NB4 (cell line): ENCODE data around the gene BLOC1S6.
A peak's percentile ranks its signal among the peaks of the same experiment; 100 is the strongest.

Source experiments
- DNase-seq: peaks from one replicate; pipeline ENCODE4 v3.0.0; 2010; ENCODE audit warnings: low read depth
- H3K4me3 ChIP-seq: one replicate; pipeline ENCODE4 v1.5.1; 2011; ENCODE audit warnings: mild to moderate bottlenecking, low read depth, low read length, moderate library complexity
- MYC ChIP-seq: IDR thresholded peaks from 2 replicates; pipeline ENCODE4 v1.6.1; 2011; ENCODE audit warnings: low read depth, low read length
- POLR2A ChIP-seq: IDR thresholded peaks from 2 replicates; pipeline ENCODE4 v1.6.1; 2011; ENCODE audit warnings: mild to moderate bottlenecking; ENCODE audit not compliant: insufficient read length; ENCODE audit errors: extremely low read depth
- TF ChIP-seq, protein P1 (sequence below): IDR thresholded peaks from 2 replicates; pipeline ENCODE4 v1.6.1; 2011; ENCODE audit warnings: low read depth, low read length
- TF ChIP-seq, protein P2 (sequence below): IDR thresholded peaks from one replicate; pipeline ENCODE4 v1.5.1; 2012; ENCODE audit warnings: low read depth, low read length

BLOC1S6 gene

DNA sequence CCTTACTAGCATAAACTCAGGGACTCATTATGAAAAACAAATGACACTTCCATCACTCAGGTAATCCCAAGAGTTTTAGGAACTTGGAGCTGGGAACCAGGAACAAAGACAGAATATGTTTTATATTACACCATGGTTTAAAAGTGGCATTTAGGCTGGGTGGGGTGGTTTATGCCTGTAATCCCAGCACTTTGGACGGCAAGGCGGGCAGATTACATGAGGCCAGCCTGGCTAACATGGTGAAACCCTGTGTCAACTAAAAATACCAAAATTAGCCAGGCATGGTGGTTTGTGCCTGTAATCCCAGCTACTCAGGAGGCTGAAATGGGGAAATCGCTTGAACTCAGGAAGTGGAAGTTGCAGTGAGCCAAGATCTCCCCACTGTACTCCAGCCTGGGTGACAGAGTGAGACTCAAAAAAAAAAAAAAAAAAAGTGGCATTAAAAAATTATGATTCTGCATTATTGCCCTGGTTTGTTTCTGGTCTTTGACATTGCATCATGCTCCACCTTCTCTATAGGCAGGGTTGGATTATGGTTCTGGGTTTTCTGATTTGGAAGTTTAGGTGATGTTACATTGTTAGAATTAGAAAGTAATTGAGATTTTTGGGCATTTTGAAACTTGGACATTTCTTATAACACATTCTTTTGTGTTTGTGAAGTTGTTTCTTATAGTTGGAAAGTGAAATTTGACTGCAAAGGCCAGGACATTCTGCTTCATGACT, 66.7 kb downstream of the BLOC1S6 start:
- DNase-seq, result peak; percentile 59
- no peak overlapping the region for H3K4me3 ChIP-seq
- TF ChIP-seq POLR2A (no peak), MYC (no peak)
- TF ChIP-seq, protein P1, sequence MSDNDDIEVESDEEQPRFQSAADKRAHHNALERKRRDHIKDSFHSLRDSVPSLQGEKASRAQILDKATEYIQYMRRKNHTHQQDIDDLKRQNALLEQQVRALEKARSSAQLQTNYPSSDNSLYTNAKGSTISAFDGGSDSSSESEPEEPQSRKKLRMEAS, result no peak
- TF ChIP-seq, protein P2, sequence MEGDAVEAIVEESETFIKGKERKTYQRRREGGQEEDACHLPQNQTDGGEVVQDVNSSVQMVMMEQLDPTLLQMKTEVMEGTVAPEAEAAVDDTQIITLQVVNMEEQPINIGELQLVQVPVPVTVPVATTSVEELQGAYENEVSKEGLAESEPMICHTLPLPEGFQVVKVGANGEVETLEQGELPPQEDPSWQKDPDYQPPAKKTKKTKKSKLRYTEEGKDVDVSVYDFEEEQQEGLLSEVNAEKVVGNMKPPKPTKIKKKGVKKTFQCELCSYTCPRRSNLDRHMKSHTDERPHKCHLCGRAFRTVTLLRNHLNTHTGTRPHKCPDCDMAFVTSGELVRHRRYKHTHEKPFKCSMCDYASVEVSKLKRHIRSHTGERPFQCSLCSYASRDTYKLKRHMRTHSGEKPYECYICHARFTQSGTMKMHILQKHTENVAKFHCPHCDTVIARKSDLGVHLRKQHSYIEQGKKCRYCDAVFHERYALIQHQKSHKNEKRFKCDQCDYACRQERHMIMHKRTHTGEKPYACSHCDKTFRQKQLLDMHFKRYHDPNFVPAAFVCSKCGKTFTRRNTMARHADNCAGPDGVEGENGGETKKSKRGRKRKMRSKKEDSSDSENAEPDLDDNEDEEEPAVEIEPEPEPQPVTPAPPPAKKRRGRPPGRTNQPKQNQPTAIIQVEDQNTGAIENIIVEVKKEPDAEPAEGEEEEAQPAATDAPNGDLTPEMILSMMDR, result no peak

DNA sequence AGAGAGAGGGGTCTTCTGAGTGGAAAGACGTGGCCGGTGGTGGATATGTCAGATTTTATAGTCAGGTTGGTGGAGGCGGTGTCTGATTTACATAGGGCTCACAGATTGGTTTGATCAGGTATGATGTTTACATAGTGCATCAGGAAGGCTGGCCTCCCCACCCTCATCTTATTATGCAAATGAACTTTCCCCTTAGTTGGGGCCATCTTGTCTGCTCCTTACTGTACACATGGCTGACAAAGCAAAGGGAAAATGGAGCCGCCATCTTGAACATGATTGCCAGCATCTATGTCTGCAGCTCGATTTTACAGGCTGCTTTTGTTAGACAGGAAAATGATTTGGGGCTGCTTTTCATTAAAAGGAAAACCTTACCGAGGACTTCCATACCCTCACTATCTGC, 67.6 kb downstream of the BLOC1S6 start:
- TF ChIP-seq, protein P2, result no peak
- TF ChIP-seq MYC, result no peak
- TF ChIP-seq, protein P1, result no peak
- no peak for TF ChIP-seq POLR2A
- DNase-seq, result no peak
- no peak overlapping the region for H3K4me3 ChIP-seq

DNA sequence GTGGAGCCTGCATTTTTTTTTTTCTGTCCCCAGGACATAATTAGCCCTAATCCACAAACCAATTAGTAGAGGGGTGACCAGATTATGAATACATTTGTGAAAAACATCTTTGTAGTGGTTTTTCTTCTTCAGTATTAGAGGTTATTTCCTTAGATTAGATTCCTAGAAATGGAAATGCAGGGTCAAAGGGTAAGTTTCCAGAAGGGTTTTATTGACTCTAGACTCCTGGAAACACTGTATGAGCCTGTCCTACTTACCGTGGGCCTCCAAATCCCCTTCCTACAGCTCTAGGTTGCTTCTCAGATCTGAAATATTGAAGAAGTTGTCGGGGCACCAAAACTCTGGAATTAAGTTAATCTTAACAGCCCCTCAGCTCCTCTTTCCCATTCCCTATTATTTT, 70.1 kb downstream of the BLOC1S6 start:
- TF ChIP-seq, protein P2, result no peak
- no peak for TF ChIP-seq MYC
- TF ChIP-seq, protein P1, result no peak
- no peak for TF ChIP-seq POLR2A
- no peak for DNase-seq
- H3K4me3 ChIP-seq, result no peak overlapping the region

DNA sequence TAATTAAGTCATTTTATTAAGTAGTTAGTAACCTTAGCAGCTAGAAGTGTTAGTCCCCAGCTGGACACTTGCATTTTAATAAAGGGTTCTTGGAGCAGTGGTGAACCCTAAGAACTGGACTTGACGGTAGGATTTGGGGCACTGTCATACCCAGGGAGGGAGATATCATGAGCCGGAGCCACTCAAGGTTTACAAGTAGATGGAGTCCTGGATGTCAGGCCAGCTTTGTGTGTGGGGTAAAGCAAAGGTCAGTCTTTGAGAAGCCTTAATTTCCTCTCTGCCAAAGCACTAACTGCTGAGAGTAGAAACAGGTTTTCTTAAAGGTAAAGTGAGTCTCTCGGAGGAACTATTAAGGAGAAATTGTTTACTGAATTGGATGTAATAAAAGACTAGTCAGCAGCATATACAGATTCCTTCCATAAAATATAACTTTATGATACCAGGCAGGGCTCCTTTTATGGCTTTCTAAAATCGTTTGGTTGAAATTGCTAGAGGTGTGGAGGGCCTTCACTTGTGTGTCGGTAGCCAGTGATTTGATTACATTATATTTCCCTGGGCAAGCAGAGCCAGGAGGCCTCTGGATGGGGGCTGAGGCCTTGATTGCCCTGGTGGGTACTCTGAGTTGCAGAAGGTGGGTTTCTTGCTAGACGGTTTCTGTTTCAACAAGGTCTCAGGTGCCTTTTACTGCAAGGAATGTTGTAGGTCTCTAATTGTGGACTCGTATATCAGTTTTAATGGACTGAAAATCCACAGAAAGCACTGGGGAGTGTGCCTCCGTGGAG, 70.8 kb downstream of the BLOC1S6 start:
- DNase-seq, result no peak
- TF ChIP-seq POLR2A (no peak), MYC (no peak)
- TF ChIP-seq, protein P1, result no peak
- TF ChIP-seq, protein P2, result no peak

More for the DNA sequence above, 70.8 kb downstream of the BLOC1S6 start:
- H3K4me3 ChIP-seq, result no peak overlapping the region
